Neural progenitor cell (in vitro differentiated cells): Measurements from ENCODE around the gene WWOX.

Source experiments
- EZH2 ChIP-seq: fragments of 200-600 bp; sonication (generic); IDR thresholded peaks from 2 replicates; pipeline ENCODE4 v1.6.1; 2017; ENCODE audit warnings: antibody characterized with exemption, mild to moderate bottlenecking, moderate library complexity
- TF ChIP-seq, protein P1 (sequence below): fragments of 200-600 bp; sonication (generic); IDR thresholded peaks from 2 replicates; pipeline ENCODE4 v1.5.1; 2017; ENCODE audit warnings: antibody characterized with exemption, mild to moderate bottlenecking

DNA sequence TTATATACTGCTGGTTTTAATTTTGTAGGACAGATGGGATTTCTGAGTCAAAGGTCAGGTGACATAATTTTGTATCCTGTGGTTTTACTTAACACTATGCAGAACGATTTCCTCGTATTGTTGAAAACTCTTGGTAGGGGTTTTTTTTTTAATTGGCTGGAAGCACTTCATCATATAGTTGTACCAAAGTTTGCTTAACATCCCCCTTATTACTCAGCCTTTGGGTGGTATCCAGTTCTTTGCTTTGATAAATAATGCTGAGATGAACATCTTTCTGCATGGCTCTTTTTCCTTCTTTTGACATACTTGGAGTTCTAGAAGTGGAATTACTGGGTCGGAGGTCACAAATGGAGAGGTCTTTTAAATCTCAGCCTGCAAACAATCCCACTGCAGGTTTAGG is 1082.0 kb downstream of the WWOX start:
- TF ChIP-seq, protein P1, sequence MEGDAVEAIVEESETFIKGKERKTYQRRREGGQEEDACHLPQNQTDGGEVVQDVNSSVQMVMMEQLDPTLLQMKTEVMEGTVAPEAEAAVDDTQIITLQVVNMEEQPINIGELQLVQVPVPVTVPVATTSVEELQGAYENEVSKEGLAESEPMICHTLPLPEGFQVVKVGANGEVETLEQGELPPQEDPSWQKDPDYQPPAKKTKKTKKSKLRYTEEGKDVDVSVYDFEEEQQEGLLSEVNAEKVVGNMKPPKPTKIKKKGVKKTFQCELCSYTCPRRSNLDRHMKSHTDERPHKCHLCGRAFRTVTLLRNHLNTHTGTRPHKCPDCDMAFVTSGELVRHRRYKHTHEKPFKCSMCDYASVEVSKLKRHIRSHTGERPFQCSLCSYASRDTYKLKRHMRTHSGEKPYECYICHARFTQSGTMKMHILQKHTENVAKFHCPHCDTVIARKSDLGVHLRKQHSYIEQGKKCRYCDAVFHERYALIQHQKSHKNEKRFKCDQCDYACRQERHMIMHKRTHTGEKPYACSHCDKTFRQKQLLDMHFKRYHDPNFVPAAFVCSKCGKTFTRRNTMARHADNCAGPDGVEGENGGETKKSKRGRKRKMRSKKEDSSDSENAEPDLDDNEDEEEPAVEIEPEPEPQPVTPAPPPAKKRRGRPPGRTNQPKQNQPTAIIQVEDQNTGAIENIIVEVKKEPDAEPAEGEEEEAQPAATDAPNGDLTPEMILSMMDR, result no peak
- TF ChIP-seq EZH2, result no peak
